ENCODE results near the gene NR1H3.

NR1H3 gene

GRCh38 chr11:47269002-47269828 lies 11.4 kb downstream of the NR1H3 start:
- H3K4me3 ChIP-seq (ENCODE audit: low read depth, low read length) = peak overlapping the region; percentile 64
- no peak for TF ChIP-seq CTCF (IDR thresholded peaks at IDR 0.05; ENCODE audit: low read depth, low read length, missing control alignments)
- peak; percentile 65 for DNase-seq (ENCODE audit: low read depth)

GRCh38 chr11:47269829-47270305 lies 12.1 kb downstream of the NR1H3 start, which contains the start of gene MADD:
MADD (plus strand) TSS chr11:47270133.
- TF ChIP-seq CTCF (IDR thresholded peaks at IDR 0.05; ENCODE audit: low read depth, low read length, missing control alignments) = no peak
- peak within 1 kb of the TSS; percentile 64 for H3K4me3 ChIP-seq (ENCODE audit: low read depth, low read length)
- peak; percentile 65 for DNase-seq (ENCODE audit: low read depth)

- TF ChIP-seq CTCF (IDR thresholded peaks at IDR 0.05; ENCODE audit: low read depth, low read length, missing control alignments) = no peak
- peak overlapping the region; percentile 64 for H3K4me3 ChIP-seq (ENCODE audit: low read depth, low read length)
- DNase-seq (ENCODE audit: low read depth) = no peak
These were observed 12.8 kb downstream of the NR1H3 start for GRCh38 chr11:47270331-47271271.

DNA sequence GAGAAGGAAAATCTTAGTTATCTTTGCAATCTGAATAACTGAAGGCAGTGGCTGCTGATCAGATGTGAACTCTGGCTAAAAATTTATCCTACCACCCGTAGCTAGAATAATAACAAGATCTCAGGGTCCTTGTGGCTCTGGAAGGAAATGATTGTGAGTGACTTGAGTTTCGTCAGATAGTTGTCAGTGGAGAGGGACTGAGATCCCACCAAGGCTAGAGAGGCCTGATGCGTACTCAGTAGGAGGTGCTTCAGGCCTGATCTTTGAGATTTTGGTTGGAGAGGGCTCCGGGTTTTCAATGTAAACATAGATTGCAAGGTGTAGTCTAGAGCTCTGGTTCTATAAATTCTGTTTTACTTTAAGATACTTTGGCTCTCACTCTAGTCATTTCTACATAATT lies 13.5 kb downstream of the NR1H3 start:
- TF ChIP-seq CTCF (IDR thresholded peaks at IDR 0.05; ENCODE audit: low read depth, low read length, missing control alignments) = no peak
- DNase-seq (ENCODE audit: low read depth) = no peak

GRCh38 chr11:47271961-47272661 lies 14.3 kb downstream of the NR1H3 start:
- TF ChIP-seq CTCF (IDR thresholded peaks at IDR 0.05; ENCODE audit: low read depth, low read length, missing control alignments) = no peak
- no peak for DNase-seq (ENCODE audit: low read depth)
- H3K4me3 ChIP-seq (ENCODE audit: low read depth, low read length) = peak overlapping the region; percentile 11; the same call in 1 of the 2 replicates

More for the DNA sequence above, 13.5 kb downstream of the NR1H3 start:
- H3K4me3 ChIP-seq (ENCODE audit: low read depth, low read length) = peak overlapping the region; percentile 64

- TF ChIP-seq CTCF (IDR thresholded peaks at IDR 0.05; ENCODE audit: low read depth, low read length, missing control alignments) = no peak
- no peak for DNase-seq (ENCODE audit: low read depth)
- H3K4me3 ChIP-seq (ENCODE audit: low read depth, low read length) = no peak overlapping the region
These were observed 14.9 kb downstream of the NR1H3 start for GRCh38 chr11:47272706-47273105.

Data from GM12864 (cell line).